ENCODE results near the gene DKK2. TPM values are rescaled to one million over a fixed set of nuclear protein-coding genes. Genes with fewer than 3 reads are reported as not detected.

DKK2 gene
- total and polyA plus RNA-seq, 2 of the 13 experiments (the other 11 are each of a cell fraction or from before 2014, with no cell fraction given): not detected

DNA sequence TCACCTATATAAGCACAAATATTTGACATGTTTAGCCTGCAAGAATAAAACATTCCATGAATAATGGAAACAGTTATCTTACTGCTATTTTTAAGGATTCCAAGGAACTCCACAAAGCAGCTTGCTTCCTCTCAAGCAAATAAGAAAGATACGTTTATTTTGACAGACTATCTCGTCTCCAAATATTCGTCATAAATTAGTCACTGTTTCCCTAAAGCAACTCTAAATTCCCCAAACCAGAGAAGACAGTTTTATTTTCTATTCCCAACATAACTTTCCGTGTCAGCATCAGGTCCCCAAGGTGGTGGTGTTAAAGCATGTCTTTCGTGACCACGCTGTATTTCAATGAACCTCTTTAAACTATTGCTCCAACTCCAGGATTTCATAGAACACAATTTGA is 24.3 kb upstream of the DKK2 start:
- no peaks in the 10 kb centered on the region for H3K27me3 ChIP-seq (ENCODE audit: control insufficient read depth in 1 of 2, insufficient read depth in 2 of 2, low read length in 2 of 2)
- H3K4me2 ChIP-seq (ENCODE audit: low read depth, low read length): no peak overlapping the region
- POLR2A ChIA-PET: no interaction called here
- intact Hi-C loops (cut with micrococcal nuclease; ENCODE audit: unreplicated experiment) (no loop called here), in situ Hi-C loops (cut with HindIII; ENCODE audit: extremely low pct_ligation_motif_present, low pct_unique_long_range_greater_than_20kb) (no loop called here)
- H3K9ac ChIP-seq (ENCODE audit: insufficient read depth, low read depth, low read length): no peak overlapping the region
- DNase-seq (ENCODE audit: low spot score): no peak
- no peaks in the 10 kb centered on the region for H3K79me2 ChIP-seq (ENCODE audit: insufficient read depth, low read length)
- WGBS (ENCODE audit: low lambda C conversion rate): 3% methylated on average over 6 of the region's 6 CpGs
- H3K27ac ChIP-seq (ENCODE audit: extremely low read length, insufficient read depth, low read length): no peak overlapping the region
- no TSS peak for BruUV-seq (replicated peaks)
- TF ChIP-seq PCBP1 (IDR thresholded peaks at IDR 0.05; ENCODE audit: borderline replicate concordance, low read depth, low read length) (no peak), TAF15 (IDR thresholded peaks at IDR 0.05; ENCODE audit: low read depth, low read length, poor library complexity, severe bottlenecking) (no peak), ELF1 (CRISPR knock-in tag; IDR thresholded peaks at IDR 0.05) (no peak), FOXK2 (IDR thresholded peaks at IDR 0.05) (no peak), U2AF1 (optimal IDR thresholded peaks at IDR 0.05; ENCODE audit: low read depth, low read length) (no peak), ZNF205 (CRISPR knock-in tag; IDR thresholded peaks at IDR 0.05) (no peak)
- TF ChIP-seq, protein P1, sequence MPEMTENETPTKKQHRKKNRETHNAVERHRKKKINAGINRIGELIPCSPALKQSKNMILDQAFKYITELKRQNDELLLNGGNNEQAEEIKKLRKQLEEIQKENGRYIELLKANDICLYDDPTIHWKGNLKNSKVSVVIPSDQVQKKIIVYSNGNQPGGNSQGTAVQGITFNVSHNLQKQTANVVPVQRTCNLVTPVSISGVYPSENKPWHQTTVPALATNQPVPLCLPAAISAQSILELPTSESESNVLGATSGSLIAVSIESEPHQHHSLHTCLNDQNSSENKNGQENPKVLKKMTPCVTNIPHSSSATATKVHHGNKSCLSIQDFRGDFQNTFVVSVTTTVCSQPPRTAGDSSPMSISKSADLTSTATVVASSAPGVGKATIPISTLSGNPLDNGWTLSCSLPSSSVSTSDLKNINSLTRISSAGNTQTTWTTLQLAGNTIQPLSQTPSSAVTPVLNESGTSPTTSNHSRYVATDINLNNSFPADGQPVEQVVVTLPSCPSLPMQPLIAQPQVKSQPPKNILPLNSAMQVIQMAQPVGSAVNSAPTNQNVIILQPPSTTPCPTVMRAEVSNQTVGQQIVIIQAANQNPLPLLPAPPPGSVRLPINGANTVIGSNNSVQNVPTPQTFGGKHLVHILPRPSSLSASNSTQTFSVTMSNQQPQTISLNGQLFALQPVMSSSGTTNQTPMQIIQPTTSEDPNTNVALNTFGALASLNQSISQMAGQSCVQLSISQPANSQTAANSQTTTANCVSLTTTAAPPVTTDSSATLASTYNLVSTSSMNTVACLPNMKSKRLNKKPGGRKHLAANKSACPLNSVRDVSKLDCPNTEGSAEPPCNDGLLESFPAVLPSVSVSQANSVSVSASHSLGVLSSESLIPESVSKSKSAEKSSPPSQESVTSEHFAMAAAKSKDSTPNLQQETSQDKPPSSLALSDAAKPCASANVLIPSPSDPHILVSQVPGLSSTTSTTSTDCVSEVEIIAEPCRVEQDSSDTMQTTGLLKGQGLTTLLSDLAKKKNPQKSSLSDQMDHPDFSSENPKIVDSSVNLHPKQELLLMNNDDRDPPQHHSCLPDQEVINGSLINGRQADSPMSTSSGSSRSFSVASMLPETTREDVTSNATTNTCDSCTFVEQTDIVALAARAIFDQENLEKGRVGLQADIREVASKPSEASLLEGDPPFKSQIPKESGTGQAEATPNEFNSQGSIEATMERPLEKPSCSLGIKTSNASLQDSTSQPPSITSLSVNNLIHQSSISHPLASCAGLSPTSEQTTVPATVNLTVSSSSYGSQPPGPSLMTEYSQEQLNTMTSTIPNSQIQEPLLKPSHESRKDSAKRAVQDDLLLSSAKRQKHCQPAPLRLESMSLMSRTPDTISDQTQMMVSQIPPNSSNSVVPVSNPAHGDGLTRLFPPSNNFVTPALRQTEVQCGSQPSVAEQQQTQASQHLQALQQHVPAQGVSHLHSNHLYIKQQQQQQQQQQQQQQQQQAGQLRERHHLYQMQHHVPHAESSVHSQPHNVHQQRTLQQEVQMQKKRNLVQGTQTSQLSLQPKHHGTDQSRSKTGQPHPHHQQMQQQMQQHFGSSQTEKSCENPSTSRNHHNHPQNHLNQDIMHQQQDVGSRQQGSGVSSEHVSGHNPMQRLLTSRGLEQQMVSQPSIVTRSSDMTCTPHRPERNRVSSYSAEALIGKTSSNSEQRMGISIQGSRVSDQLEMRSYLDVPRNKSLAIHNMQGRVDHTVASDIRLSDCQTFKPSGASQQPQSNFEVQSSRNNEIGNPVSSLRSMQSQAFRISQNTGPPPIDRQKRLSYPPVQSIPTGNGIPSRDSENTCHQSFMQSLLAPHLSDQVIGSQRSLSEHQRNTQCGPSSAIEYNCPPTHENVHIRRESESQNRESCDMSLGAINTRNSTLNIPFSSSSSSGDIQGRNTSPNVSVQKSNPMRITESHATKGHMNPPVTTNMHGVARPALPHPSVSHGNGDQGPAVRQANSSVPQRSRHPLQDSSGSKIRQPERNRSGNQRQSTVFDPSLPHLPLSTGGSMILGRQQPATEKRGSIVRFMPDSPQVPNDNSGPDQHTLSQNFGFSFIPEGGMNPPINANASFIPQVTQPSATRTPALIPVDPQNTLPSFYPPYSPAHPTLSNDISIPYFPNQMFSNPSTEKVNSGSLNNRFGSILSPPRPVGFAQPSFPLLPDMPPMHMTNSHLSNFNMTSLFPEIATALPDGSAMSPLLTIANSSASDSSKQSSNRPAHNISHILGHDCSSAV (CRISPR knock-in tag; IDR thresholded peaks at IDR 0.05; ENCODE audit: borderline replicate concordance): no peak
- TF ChIP-seq, protein P2, sequence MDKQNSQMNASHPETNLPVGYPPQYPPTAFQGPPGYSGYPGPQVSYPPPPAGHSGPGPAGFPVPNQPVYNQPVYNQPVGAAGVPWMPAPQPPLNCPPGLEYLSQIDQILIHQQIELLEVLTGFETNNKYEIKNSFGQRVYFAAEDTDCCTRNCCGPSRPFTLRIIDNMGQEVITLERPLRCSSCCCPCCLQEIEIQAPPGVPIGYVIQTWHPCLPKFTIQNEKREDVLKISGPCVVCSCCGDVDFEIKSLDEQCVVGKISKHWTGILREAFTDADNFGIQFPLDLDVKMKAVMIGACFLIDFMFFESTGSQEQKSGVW (CRISPR knock-in tag; IDR thresholded peaks at IDR 0.05; ENCODE audit: borderline replicate concordance): no peak
- no peak overlapping the region for H3K4me3 ChIP-seq (replicated peaks in 1 of 3; ENCODE audit: insufficient read depth in 1 of 3, low read depth in 2 of 3, low read length in 3 of 3)
- ATAC-seq: no peak
- H2AFZ ChIP-seq (ENCODE audit: low read length): no peak overlapping the region
- no peaks in the 10 kb centered on the region for H3K4me1 ChIP-seq (ENCODE audit: insufficient read depth, low read length)
- no peaks in the 10 kb centered on the region for H3K36me3 ChIP-seq (replicated peaks in 1 of 2; ENCODE audit: control insufficient read depth in 1 of 2, insufficient read depth in 2 of 2, low read length in 2 of 2)
- no peak for FAIRE-seq
- CTCF ChIA-PET (ENCODE audit: low intra/inter-chr PET ratio, low total read pairs): no interaction called here
- H4K20me1 ChIP-seq (ENCODE audit: insufficient read depth, low read length): no peaks in the 10 kb centered on the region
- no peaks in the 10 kb centered on the region for H3K9me3 ChIP-seq (ENCODE audit: low read length)
